ENCODE data around the gene TPK1.

Gene TPK1

GRCh38 chr7:144523621-144524020 lies 312.2 kb downstream of the TPK1 start:
- no peak overlapping the region for H3K4me3 ChIP-seq (ENCODE audit: low read depth, low read length, poor library complexity, severe bottlenecking)
- no peaks in the 10 kb centered on the region for H3K79me2 ChIP-seq (ENCODE audit: insufficient read depth, low read length)
- no peaks in the 10 kb centered on the region for H3K27me3 ChIP-seq (ENCODE audit: insufficient read depth, low read length)
- H3K9ac ChIP-seq (ENCODE audit: low read length): no peak overlapping the region
- H3K9me3 ChIP-seq (ENCODE audit: low read length): no peaks in the 10 kb centered on the region
- H3K4me2 ChIP-seq (ENCODE audit: low read length): no peak overlapping the region
- no peaks in the 10 kb centered on the region for H3K36me3 ChIP-seq (ENCODE audit: insufficient read depth, low read length)
- no peak overlapping the region for H3K27ac ChIP-seq (ENCODE audit: low read depth, low read length, poor library complexity, severe bottlenecking)
- TF ChIP-seq EZH2 (IDR thresholded peaks at IDR 0.05; ENCODE audit: borderline replicate concordance, low read length): no peak
- TF ChIP-seq CTCF (IDR thresholded peaks at IDR 0.05; ENCODE audit: low read length): no peak
- H4K20me1 ChIP-seq (ENCODE audit: insufficient read depth, low read length): no peaks in the 10 kb centered on the region
- H3K9me2 ChIP-seq (ENCODE audit: low read depth, low read length): no peaks in the 10 kb centered on the region
- H2AFZ ChIP-seq (ENCODE audit: low read length): no peak overlapping the region
- no peaks in the 10 kb centered on the region for H3F3A ChIP-seq (ENCODE audit: insufficient read depth, low read length)
- no peaks in the 10 kb centered on the region for H3K4me1 ChIP-seq (ENCODE audit: insufficient read depth, low read length, severe bottlenecking)

DNA sequence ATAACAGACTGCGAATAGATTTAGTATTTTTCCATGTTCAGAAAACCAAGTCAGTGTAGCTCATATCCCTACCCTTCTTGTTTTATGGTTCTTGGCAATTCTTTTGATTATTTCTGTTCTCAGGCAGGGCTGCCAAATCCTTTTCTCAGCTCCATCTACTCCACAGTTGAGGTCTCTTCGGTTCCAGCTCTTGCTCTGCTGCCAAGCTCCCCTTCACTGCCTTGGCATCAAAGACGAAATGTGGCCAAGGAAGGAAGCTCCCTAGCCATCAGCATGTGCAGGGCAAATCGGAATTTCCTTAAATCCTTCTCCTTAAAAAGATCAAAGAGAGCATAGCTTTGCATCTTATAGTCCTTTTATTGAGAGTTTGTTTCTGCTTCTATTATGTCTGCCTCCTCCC lies 315.9 kb downstream of the TPK1 start:
- Histone ChIP-seq H3K27ac (ENCODE audit: low read depth, low read length, poor library complexity, severe bottlenecking) (no peak overlapping the region), H4K20me1 (ENCODE audit: insufficient read depth, low read length) (no peaks in the 10 kb centered on the region), H3K4me2 (ENCODE audit: low read length) (no peak overlapping the region), H2AFZ (ENCODE audit: low read length) (no peak overlapping the region), H3K4me1 (ENCODE audit: insufficient read depth, low read length, severe bottlenecking) (no peaks in the 10 kb centered on the region), H3F3A (ENCODE audit: insufficient read depth, low read length) (no peaks in the 10 kb centered on the region), H3K9me2 (ENCODE audit: low read depth, low read length) (no peaks in the 10 kb centered on the region), H3K36me3 (ENCODE audit: insufficient read depth, low read length) (no peaks in the 10 kb centered on the region), H3K9me3 (ENCODE audit: low read length) (no peaks in the 10 kb centered on the region), H3K79me2 (ENCODE audit: insufficient read depth, low read length) (no peaks in the 10 kb centered on the region), H3K9ac (ENCODE audit: low read length) (no peak overlapping the region), H3K4me3 (ENCODE audit: low read depth, low read length, poor library complexity, severe bottlenecking) (no peak overlapping the region), H3K27me3 (ENCODE audit: insufficient read depth, low read length) (no peaks in the 10 kb centered on the region)
- TF ChIP-seq CTCF (IDR thresholded peaks at IDR 0.05; ENCODE audit: low read length) (no peak), EZH2 (IDR thresholded peaks at IDR 0.05; ENCODE audit: borderline replicate concordance, low read length) (no peak)

GRCh38 chr7:144518360-144518759 lies 317.5 kb downstream of the TPK1 start:
- H3K27me3 ChIP-seq (ENCODE audit: insufficient read depth, low read length): no peaks in the 10 kb centered on the region
- H3K9me2 ChIP-seq (ENCODE audit: low read depth, low read length): no peaks in the 10 kb centered on the region
- H3K4me2 ChIP-seq (ENCODE audit: low read length): no peak overlapping the region
- no peak overlapping the region for H2AFZ ChIP-seq (ENCODE audit: low read length)
- H3K4me1 ChIP-seq (ENCODE audit: insufficient read depth, low read length, severe bottlenecking): no peaks in the 10 kb centered on the region
- no peaks in the 10 kb centered on the region for H3K9me3 ChIP-seq (ENCODE audit: low read length)
- no peak overlapping the region for H3K9ac ChIP-seq (ENCODE audit: low read length)
- no peaks in the 10 kb centered on the region for H3K79me2 ChIP-seq (ENCODE audit: insufficient read depth, low read length)
- no peaks in the 10 kb centered on the region for H4K20me1 ChIP-seq (ENCODE audit: insufficient read depth, low read length)
- no peaks in the 10 kb centered on the region for H3F3A ChIP-seq (ENCODE audit: insufficient read depth, low read length)
- H3K36me3 ChIP-seq (ENCODE audit: insufficient read depth, low read length): no peaks in the 10 kb centered on the region
- TF ChIP-seq CTCF (IDR thresholded peaks at IDR 0.05; ENCODE audit: low read length) (no peak), EZH2 (IDR thresholded peaks at IDR 0.05; ENCODE audit: borderline replicate concordance, low read length) (no peak)
- no peak overlapping the region for H3K27ac ChIP-seq (ENCODE audit: low read depth, low read length, poor library complexity, severe bottlenecking)
- H3K4me3 ChIP-seq (ENCODE audit: low read depth, low read length, poor library complexity, severe bottlenecking): no peak overlapping the region

All from OCI-LY1 (cell line).